ENCODE measurements around the gene STK25.

Gene STK25

GRCh38 chr2:241508240-241509154 is at the start of gene STK25:
STK25 (minus strand) TSS chr2:241508584; CDS start chr2:241508035, 549 bp downstream.
- peak; percentile 79 to 99 (median 96) for DNase-seq

DNA sequence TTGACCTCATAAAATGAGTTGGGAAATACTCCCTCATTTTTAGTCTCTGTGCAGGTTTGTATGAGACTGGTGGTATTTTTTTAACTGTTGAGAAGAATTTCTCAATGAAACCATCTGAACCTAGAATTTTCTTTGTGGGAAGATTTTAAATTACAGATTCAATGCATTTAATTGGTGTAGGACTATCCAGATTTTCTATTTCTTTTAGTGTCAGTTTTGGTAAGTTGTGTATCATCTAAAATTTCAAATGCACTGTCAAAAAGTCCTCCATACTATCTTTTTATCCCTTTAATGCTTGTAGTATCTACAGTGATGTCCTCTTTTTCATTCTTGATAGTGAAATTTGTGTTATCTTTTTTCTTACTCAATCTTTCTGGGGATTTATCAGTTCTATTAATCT is 48.4 kb upstream of the STK25 start:
- no peak for DNase-seq

GRCh38 chr2:241555711-241556110 is 47.3 kb upstream of the STK25 start:
- no peak for DNase-seq

GRCh38 chr2:241554610-241555322 is 46.4 kb upstream of the STK25 start:
- DNase-seq = no peak

DNA sequence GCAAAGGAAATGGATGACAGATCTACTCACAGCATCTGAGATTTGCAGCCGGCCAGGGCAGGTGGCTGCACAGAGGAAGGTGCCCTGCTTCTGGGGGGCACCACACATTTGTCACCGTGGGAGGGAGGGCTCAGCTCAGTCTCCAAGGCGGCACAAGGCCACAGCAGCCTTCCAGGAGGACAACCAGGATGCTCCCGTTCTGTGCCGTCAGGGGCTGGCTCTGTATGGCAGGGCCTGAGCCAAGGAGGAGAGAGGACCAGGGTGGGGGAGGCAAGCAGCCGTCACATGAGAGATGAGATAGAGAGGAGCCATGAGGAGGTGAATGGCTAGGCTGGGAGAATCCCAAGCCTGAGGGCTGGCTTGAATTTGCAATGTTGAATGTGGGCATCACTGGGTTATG is 45.6 kb upstream of the STK25 start:
- DNase-seq = no peak

DNA sequence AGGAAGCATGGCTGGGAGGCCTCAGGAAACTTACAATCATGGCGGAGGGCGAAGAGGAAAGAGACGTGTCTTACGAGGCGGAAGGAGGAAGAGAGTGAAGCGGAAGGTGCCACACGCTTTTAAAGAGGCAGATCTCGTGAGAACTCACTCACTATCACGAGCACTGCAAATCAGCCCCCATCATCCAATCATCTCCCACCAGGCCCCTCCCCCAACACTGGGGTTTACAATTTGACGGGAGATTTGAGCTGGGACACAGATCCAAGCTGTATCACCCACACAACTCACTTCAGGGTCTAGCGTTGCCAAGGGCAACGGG is 45.1 kb upstream of the STK25 start:
- no peak for DNase-seq

- no peak for DNase-seq
These were observed 43.8 kb upstream of the STK25 start for GRCh38 chr2:241551998-241552737.

DNA sequence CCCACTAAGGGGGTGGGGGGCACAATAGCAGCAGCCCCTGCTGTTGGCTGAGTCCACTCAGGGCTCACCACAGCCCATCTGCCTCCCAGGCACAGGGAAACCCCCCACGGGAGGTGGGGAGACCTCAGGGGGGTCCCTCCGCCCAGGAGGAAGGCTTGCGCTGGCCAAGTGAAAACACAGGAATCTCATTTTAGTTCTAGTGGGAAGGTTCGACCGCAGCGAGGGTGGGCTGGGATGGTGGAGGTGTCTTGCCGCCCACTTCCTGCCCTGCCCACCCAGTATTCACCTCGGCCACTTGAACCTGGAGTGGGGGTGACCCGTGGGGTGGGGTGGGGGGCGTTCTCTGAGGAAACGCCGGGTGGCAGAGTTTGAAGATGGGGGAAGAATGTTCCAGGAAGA is 43.2 kb upstream of the STK25 start:
- no peak for DNase-seq

GRCh38 chr2:241550616-241551580 is 42.5 kb upstream of the STK25 start:
- no peak for DNase-seq

DNA sequence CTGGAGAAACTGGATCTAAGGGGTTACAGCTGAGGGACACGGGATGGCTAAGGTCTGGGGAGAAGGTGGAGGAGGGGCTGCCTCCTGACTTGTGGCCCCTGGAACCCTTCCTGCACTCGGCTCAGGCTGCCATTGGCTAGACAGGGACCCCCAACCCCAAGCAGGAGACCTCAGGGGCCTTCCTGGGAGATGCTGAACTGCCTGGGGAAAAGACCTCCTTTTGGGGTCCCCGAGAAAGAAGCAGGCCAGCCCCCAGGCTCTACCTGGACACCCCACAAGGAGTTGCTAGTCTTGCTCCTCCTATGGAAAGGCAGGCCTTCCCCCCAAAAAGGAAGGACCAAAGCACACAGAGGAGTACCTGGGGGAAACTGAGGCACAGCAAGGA is 40.1 kb upstream of the STK25 start:
- DNase-seq = no peak

GRCh38 chr2:241547781-241548450 is 39.5 kb upstream of the STK25 start:
- DNase-seq = no peak

DNA sequence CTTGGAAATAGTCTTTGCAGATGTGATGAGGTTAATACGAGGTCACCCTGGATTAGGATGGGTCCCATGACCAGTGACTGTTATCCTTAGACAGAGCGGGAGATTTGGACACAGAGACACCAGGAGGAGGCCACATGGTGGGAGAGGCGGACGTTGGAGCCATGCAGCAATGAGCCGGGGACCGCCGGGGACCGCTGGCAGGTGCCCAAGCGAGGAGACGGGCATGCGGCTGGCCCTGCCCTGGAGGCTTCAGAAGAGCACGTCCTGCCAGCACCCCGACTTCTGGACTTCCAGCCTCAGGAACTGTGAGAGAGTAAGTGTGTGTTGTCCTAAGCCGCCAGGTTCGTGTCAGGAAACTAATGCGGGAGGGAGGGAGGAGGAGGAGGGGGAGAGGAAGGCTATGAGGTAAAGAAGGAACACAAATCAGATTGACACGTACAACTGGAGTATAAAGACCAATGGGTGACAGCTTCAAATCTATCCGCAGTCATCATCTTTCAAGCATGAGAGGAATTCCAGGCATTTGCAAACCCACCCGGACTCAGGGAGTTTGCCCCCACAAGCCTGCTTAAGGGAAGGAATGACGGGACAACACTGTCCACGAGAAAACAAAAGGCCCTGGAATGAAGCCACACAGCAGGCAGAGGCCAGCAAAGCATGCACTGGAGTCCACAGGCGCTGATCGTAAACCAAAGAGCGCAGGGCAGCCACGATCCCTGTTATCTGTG is 38.6 kb upstream of the STK25 start:
- DNase-seq = peak in 4 of 56 donors; percentile 10 to 22 (median 16)

- no peak for DNase-seq
These were observed 37.4 kb upstream of the STK25 start for GRCh38 chr2:241545523-241546473.

DNA sequence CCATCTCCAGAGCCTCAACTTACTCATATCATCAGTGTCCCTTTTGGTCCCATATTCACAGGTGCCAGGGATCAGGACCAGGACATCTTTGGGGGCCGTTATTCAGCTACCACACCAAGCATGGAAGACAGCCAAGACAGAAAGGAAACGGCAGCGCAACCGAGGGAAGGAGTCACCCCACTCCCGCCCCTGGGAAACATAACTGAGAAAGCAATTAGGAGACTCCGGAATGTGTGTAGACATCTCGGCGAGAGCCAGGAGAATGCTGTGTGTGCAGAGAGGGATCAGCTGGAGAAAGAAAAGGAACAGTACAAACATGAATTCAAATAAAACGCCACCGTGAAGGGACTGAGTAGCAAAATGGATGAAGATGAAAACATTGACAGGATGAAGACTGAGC is 36.7 kb upstream of the STK25 start:
- DNase-seq = no peak

DNA sequence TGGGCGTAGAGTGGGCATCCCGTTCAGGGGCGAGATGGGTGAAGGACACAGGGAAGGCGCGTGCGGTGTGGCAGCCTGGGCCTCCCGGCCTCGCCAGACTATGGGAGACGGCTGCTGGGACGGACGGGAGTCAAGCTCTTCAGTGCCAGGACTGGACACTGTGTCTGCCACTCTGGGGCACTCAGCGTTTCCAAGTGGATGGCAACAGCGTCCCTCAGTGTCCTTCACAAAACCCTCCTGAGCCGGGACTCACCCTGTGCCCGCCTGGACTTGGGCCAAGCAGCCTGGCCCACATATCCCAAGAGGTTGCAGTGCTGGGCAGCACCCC is 33.9 kb upstream of the STK25 start:
- peak in 8 of 56 donors; percentile 5 to 48 (median 20) for DNase-seq

GRCh38 chr2:241541564-241542277 is 33.3 kb upstream of the STK25 start:
- no peak for DNase-seq

DNA sequence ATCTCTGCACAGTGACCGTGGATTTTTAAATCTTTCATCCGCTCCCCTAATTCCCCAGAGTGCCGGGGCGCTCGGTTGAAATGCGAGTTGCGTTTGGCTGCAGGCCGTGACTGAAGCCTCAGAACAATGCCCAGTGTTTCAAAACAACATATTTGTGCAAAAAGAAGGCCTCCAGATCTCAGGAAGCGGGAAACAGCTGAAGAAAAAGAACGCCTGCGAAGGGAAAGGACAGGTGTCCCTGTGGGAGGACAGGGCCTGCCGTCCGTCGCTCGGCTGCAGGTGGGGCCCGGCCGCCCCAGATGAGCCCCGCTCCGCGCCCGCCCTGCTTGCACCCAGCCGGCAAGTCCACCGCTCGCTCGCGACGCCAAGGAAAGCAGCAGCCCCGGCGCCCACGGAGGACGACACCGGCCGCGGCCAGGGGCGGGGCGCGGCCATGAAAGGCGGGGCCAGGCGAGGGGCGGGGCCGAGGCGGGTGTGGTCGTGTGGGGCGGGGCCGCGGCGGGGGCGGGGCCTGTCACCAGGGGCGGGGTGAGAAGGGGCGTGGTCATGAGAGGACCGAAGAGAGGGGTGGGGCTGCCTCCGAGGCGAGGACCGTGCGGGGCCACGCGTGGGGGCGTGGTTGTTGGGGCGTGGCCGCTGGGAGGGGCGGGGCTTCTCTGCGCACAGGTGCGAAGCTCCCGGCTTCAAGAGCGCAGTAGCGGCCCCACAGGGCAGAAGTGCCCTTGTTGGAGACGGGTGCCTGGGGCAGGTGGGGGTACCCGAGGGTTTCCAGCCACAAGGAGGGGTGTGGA is 32.6 kb upstream of the STK25 start:
- DNase-seq = peak in 37 of 56 donors; percentile 8 to 81 (median 47)
